Fibroblast of pulmonary artery (primary cell): ENCODE measurements around the gene CADPS.

ENCODE experiments used
- DNase-seq: peaks from one replicate; pipeline ENCODE4 v3.0.0-alpha.2; 2010; ENCODE audit warnings: low read depth
- H3K4me3 ChIP-seq: replicated peaks from 2 replicates; pipeline ENCODE4 v1.5.1; 2011; ENCODE audit warnings: low read depth, mild to moderate bottlenecking, control low read depth, low read length, moderate library complexity
- CTCF ChIP-seq: IDR thresholded peaks from 2 replicates; pipeline ENCODE4 v1.5.1; 2011; ENCODE audit warnings: mild to moderate bottlenecking, control low read depth, low read length, inconsistent platforms; ENCODE audit errors: missing control alignments

The CADPS gene

GRCh38 chr3:62777674-62778073 lies 97.5 kb downstream of the CADPS start:
- no peak for DNase-seq
- no peak for TF ChIP-seq CTCF
- no peak overlapping the region for H3K4me3 ChIP-seq

GRCh38 chr3:62777130-62777529 lies 98.1 kb downstream of the CADPS start:
- no peak overlapping the region for H3K4me3 ChIP-seq
- no peak for TF ChIP-seq CTCF
- DNase-seq, result no peak

- H3K4me3 ChIP-seq, result no peak overlapping the region
- TF ChIP-seq CTCF, result no peak
- DNase-seq, result no peak
Observed at GRCh38 chr3:62774221-62774620, 101.0 kb downstream of the CADPS start.

GRCh38 chr3:62771331-62772072 lies 103.7 kb downstream of the CADPS start:
- TF ChIP-seq CTCF, result no peak
- DNase-seq, result no peak
- no peak overlapping the region for H3K4me3 ChIP-seq

- H3K4me3 ChIP-seq, result no peak overlapping the region
- no peak for DNase-seq
- TF ChIP-seq CTCF, result no peak
Observed at GRCh38 chr3:62768896-62769295, 106.3 kb downstream of the CADPS start.

GRCh38 chr3:62761711-62762110 lies 113.5 kb downstream of the CADPS start:
- no peak for TF ChIP-seq CTCF
- H3K4me3 ChIP-seq, result no peak overlapping the region
- no peak for DNase-seq

GRCh38 chr3:62761311-62761710 lies 113.9 kb downstream of the CADPS start:
- H3K4me3 ChIP-seq, result no peak overlapping the region
- TF ChIP-seq CTCF, result no peak
- DNase-seq, result no peak
